HepG2 (cell line): ENCODE data around the gene NDE1. TPM values are rescaled to one million over a fixed set of nuclear protein-coding genes. Genes with fewer than 3 reads are reported as not detected.

Experiments used
- ATAC-seq: fragments of 200-7000 bp; cut with Tn5 transposase; 3 replicates; pipeline ENCODE4 v1.9.1; 2020; ENCODE audit warnings: mild to moderate bottlenecking, moderate library complexity
- BruUV-seq: library from RNA; stranded (reverse); fragments of 400-500 nt; replicated peaks from 2 replicates; lab custom pipeline; 2021; lab: Mats Ljungman, UMichigan
- CTCF ChIA-PET: fragments of 300-600 bp; formaldehyde crosslinking; extraction: SDS; loops from one replicate; lab custom pipeline; 2021; ENCODE audit warnings: low total read pairs, inconsistent platforms, low intra/inter-chr PET ratio; lab: Yijun Ruan, JAX
- POLR2A ChIA-PET: fragments of 350-600 bp; sonication (Branson Sonifier 250); formaldehyde crosslinking; loops from one replicate; lab custom pipeline; 2020; ENCODE audit warnings: antibody characterized with exemption, inconsistent platforms; lab: Yijun Ruan, JAX
- DNase-seq: peaks from one replicate; pipeline ENCODE4 v3.0.0-alpha.2; 2015; ENCODE audit warnings: low spot score
- FAIRE-seq: peaks from 3 replicates; lab custom pipeline; 2011; peaks lifted over from hg19 to GRCh38; lab: Jason Lieb, UNC
- H2AFZ ChIP-seq: one replicate; pipeline ENCODE4 v1.6.1; 2011; ENCODE audit warnings: low read length, inconsistent platforms
- H3K27ac ChIP-seq: fragments of 300-600 bp; 3 replicates; pipeline ENCODE4 v1.8.0; 2011; ENCODE audit warnings: mixed run types, mild to moderate bottlenecking, mixed read lengths, low read length, inconsistent platforms; ENCODE audit not compliant: insufficient read depth; ENCODE audit errors: extremely low read length
- H3K27me3 ChIP-seq, 2 experiments: fragments of 200-600 bp in 1 of 2; 2 replicates in 1 of 2; 3 replicates in 1 of 2; pipeline versions ENCODE4 v1.6.0 to v1.8.0; 2011; ENCODE audit warnings: low read length in 2 of 2, mild to moderate bottlenecking in 2 of 2, moderate library complexity in 2 of 2, inconsistent platforms in 1 of 2; ENCODE audit not compliant: insufficient read depth in 2 of 2, control insufficient read depth in 1 of 2
- H3K36me3 ChIP-seq, 2 experiments: fragments of 200-600 bp in 1 of 2; replicated peaks in 1 of 2; 2 replicates in 1 of 2; 3 replicates in 1 of 2; pipeline versions ENCODE4 v1.5.1 to v1.8.0; 2011; ENCODE audit warnings: low read length in 2 of 2, inconsistent platforms in 1 of 2; ENCODE audit not compliant: insufficient read depth in 2 of 2, control insufficient read depth in 1 of 2
- H3K4me1 ChIP-seq: 2 replicates; pipeline ENCODE4 v1.5.1; 2012; ENCODE audit warnings: low read length, inconsistent platforms; ENCODE audit not compliant: insufficient read depth
- H3K4me2 ChIP-seq: 2 replicates; pipeline ENCODE4 v1.6.0; 2011; ENCODE audit warnings: low read depth, low read length, inconsistent platforms
- H3K4me3 ChIP-seq, 3 experiments: fragments of 200-600 bp in 1 of 3; sonication (generic), shearing (Covaris generic) in 1 of 3; replicated peaks in 1 of 3; 2 replicates each; pipeline ENCODE4 v1.5.1; 2011 to 2016; ENCODE audit warnings: low read length in 3 of 3, inconsistent platforms in 2 of 3, low read depth in 2 of 3, mild to moderate bottlenecking in 2 of 3, control low read depth in 1 of 3, mixed read lengths in 1 of 3; ENCODE audit not compliant: insufficient read depth in 1 of 3
- H3K79me2 ChIP-seq: one replicate; pipeline ENCODE4 v1.6.1; 2011; ENCODE audit warnings: low read length, inconsistent platforms; ENCODE audit not compliant: insufficient read depth
- H3K9ac ChIP-seq: 2 replicates; pipeline ENCODE4 v1.6.0; 2011; ENCODE audit warnings: mild to moderate bottlenecking, low read depth, low read length, inconsistent platforms; ENCODE audit not compliant: insufficient read depth
- H3K9me3 ChIP-seq: 2 replicates; pipeline ENCODE4 v1.5.1; 2012; ENCODE audit warnings: mild to moderate bottlenecking, low read length
- H4K20me1 ChIP-seq: 2 replicates; pipeline ENCODE4 v1.6.0; 2011; ENCODE audit warnings: inconsistent platforms, mild to moderate bottlenecking, low read length, moderate library complexity; ENCODE audit not compliant: insufficient read depth
- KDM6A ChIP-seq: IDR thresholded peaks from 2 replicates; pipeline ENCODE4 v1.6.1; 2016; ENCODE audit warnings: low read depth
- MEF2D ChIP-seq: sonication (generic); formaldehyde crosslinking; IDR thresholded peaks from 2 replicates; pipeline ENCODE4 v1.5.1; 2020; ENCODE audit warnings: mild to moderate bottlenecking, missing genetic modification reagents
- NBN ChIP-seq: fragments of 450-650 bp; conservative IDR thresholded peaks from 2 replicates; pipeline ENCODE4 v1.6.1; 2017
- RBFOX2 ChIP-seq: fragments of 200-400 bp; formaldehyde crosslinking; IDR thresholded peaks from 2 replicates; pipeline ENCODE4 v1.6.1; 2017; ENCODE audit warnings: low read depth, mild to moderate bottlenecking, low read length
- RFXANK ChIP-seq: IDR thresholded peaks from 2 replicates; pipeline ENCODE4 v1.6.1; 2016
- TOE1 ChIP-seq: sonication (generic); formaldehyde crosslinking; IDR thresholded peaks from 2 replicates; pipeline ENCODE4 v1.4.0; 2020; ENCODE audit warnings: mild to moderate bottlenecking, missing genetic modification reagents
- ZFY ChIP-seq: sonication (generic); formaldehyde crosslinking; IDR thresholded peaks from 2 replicates; pipeline ENCODE4 v1.4.0; 2020; ENCODE audit warnings: missing genetic modification reagents
- ZNF674 ChIP-seq: sonication (generic); formaldehyde crosslinking; IDR thresholded peaks from 2 replicates; pipeline ENCODE4 v1.5.0; 2020; ENCODE audit warnings: low read depth, mild to moderate bottlenecking, missing genetic modification reagents
- ZNF7 ChIP-seq: IDR thresholded peaks from 2 replicates; pipeline ENCODE4 v1.6.1; 2016; ENCODE audit warnings: missing biosample characterization, missing genetic modification reagents
- WGBS: methylation state at CpG from one replicate; pipeline ENCODE4 v1.1.6; 2017; ENCODE audit warnings: low lambda C conversion rate; 5-methylcytosine and 5-hydroxymethylcytosine counted together
- in situ Hi-C: cut with HindIII; loops from 2 replicates; pipeline ENCODE4 v1.10.0; 2017; ENCODE audit warnings: low pct_unique_long_range_greater_than_20kb; ENCODE audit not compliant: extremely low pct_ligation_motif_present
- intact Hi-C: fragments of 100-400 bp; cut with micrococcal nuclease; formaldehyde crosslinking; loops from one replicate; pipeline ENCODE4 v1.10.0; 2022; ENCODE audit not compliant: unreplicated experiment
- polyA plus RNA-seq, 8 experiments: library from polyadenylated mRNA; depleted of rRNA in 3 of 8; stranded (reverse) in 7 of 8; unstranded in 1 of 8; fragments of >200 nt; fragmentation: Illumina TruSeq in 4 of 8; extraction: Trizol in 4 of 8; gene quantifications; 2 replicates each; pipeline versions ENCODE4 v1.2.1 to v1.2.3, GENCODE V29; 2011 to 2016; ENCODE audit warnings: low read depth in 4 of 8, missing spikeins in 1 of 8, mixed read lengths in 1 of 8; ENCODE audit not compliant: insufficient read depth in 1 of 8
- total RNA-seq, 5 experiments: library from RNA; depleted of rRNA; stranded (reverse); fragments of >200 nt; fragmentation: Illumina TruSeq; extraction: Trizol; gene quantifications; 2 replicates each; pipeline ENCODE4 v1.2.3, GENCODE V29; 2016; ENCODE audit warnings: low read depth in 1 of 5

NDE1 gene
- total and polyA plus RNA-seq, 2 of the 13 experiments (the other 11 are each of a cell fraction or from before 2014, with no cell fraction given) = 40.9 to 72.5 TPM

GRCh38 chr16:15636392-15636873, 13.6 kb upstream of the NDE1 start:
- H3K9ac ChIP-seq = no peak overlapping the region
- H2AFZ ChIP-seq = no peak overlapping the region
- no peak for FAIRE-seq
- no TSS peak for BruUV-seq
- H3K27ac ChIP-seq = no peak overlapping the region
- TF ChIP-seq ZFY (CRISPR knock-in tag) (no peak), ZNF7 (CRISPR knock-in tag) (no peak), ZNF674 (CRISPR knock-in tag) (no peak)
- TF ChIP-seq, all 625 proteins: peak for 0
- ChIA-PET CTCF (no interaction called here), POLR2A (no interaction called here)
- H3K27me3 ChIP-seq = no peaks in the 10 kb centered on the region
- H3K9me3 ChIP-seq = no peaks in the 10 kb centered on the region
- DNase-seq = no peak
- no peaks in the 10 kb centered on the region for H4K20me1 ChIP-seq
- intact Hi-C loops = no loop called here
- peaks cover 17% of the 10 kb centered on the region for H3K4me1 ChIP-seq
- in situ Hi-C loops = no loop called here
- ATAC-seq = no peak
- peaks cover 27 to 67% of the 10 kb centered on the region in 2 experiments for H3K36me3 ChIP-seq
- H3K4me3 ChIP-seq = no peak overlapping the region
- no peak overlapping the region for H3K4me2 ChIP-seq
- peaks cover 18% of the 10 kb centered on the region for H3K79me2 ChIP-seq

DNA sequence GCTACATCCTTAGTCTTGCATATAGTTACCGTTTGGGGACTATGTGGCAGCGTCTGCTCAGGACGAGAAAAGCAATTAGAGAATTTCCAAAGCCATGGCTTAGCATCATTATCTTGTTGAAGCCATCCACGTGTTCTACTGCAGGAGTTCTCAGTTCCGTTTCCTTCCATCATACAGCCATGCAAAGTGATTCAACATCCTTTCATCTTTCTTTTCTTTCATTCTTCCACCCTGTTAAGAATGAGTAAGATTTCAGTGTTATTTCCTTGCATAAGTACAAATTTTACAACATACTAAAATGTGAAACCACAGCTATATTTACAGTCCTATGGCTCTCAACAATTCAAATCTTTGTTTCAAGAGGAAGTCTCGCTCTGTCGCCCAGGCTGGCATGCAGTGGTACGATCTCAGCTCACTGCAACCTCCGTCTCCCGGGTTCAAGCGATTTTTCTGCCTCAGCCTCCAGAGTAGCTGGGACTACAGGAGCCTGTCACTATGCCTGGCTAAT, 10.9 kb upstream of the NDE1 start:
- ATAC-seq = no peak
- ChIA-PET POLR2A (no interaction called here), CTCF (no interaction called here)
- TF ChIP-seq TOE1 (CRISPR knock-in tag) (no peak), RFXANK (CRISPR knock-in tag) (no peak), KDM6A (CRISPR knock-in tag) (no peak), NBN (no peak), MEF2D (CRISPR knock-in tag) (no peak), RBFOX2 (0 out of 2 replicates have a peak, but pooled peaks have one; percentile 4)
- Histone ChIP-seq H3K79me2 (peaks cover 27% of the 10 kb centered on the region), H3K4me2 (no peak overlapping the region), H3K27me3 (no peaks in the 10 kb centered on the region; a peak in 1 of 5 replicates), H3K4me3 (no peak overlapping the region), H3K27ac (no peak overlapping the region), H4K20me1 (no peaks in the 10 kb centered on the region), H3K9me3 (no peaks in the 10 kb centered on the region), H2AFZ (no peak overlapping the region), H3K36me3 (peaks cover 21 to 46% of the 10 kb centered on the region in 2 experiments), H3K9ac (no peak overlapping the region), H3K4me1 (peaks cover 23% of the 10 kb centered on the region)
- BruUV-seq = no TSS peak
- intact Hi-C loops (no loop called here), in situ Hi-C loops (no loop called here)
- no peak for DNase-seq
- WGBS = 97% methylated on average over 11 of the region's 11 CpGs
- no peak for FAIRE-seq
